Esophagus muscularis mucosa (tissue), 3 donors: ENCODE measurements around the gene LYG2.

ENCODE experiments used
- CTCF ChIP-seq, 3 experiments: fragments of 200-600 bp in 2 of 3; fragments of 450-650 bp in 1 of 3; sonication (generic) in 2 of 3; IDR thresholded peaks; one replicate each; pipeline ENCODE4 v1.5.1; 2017 to 2019; ENCODE audit warnings: antibody characterized with exemption in 3 of 3, mild to moderate bottlenecking in 2 of 3, moderate library complexity in 1 of 3
- POLR2A ChIP-seq: fragments of 450-650 bp; IDR thresholded peaks from one replicate; pipeline ENCODE4 v1.6.1; 2017; ENCODE audit warnings: antibody characterized with exemption, moderate library complexity, mild to moderate bottlenecking, low read depth
- POLR2AphosphoS5 ChIP-seq, 2 donors: sonication (generic); formaldehyde crosslinking; IDR thresholded peaks; one replicate each; pipeline ENCODE4 v1.6.1; 2017; ENCODE audit warnings: antibody characterized with exemption in 2 of 2

- TF ChIP-seq POLR2A (no peak), CTCF (IDR thresholded peaks at IDR 0.05) (no peak), POLR2AphosphoS5 (IDR thresholded peaks at IDR 0.05) (no peak)
These were observed 30.1 kb upstream of the LYG2 start for GRCh38 chr2:99285526-99285925.
